HEK293 (cell line): ENCODE results near the gene TRPM5.

Source experiments
- CTCF ChIA-PET: fragments of 350-600 bp; formaldehyde crosslinking; extraction: SDS; loops from one replicate; lab custom pipeline; 2021; ENCODE audit warnings: antibody characterized with exemption; lab: Yijun Ruan, JAX
- POLR2A ChIA-PET: fragments of 300-600 bp; formaldehyde crosslinking; extraction: SDS; loops from one replicate; lab custom pipeline; 2020; ENCODE audit warnings: antibody characterized with exemption, inconsistent platforms; lab: Yijun Ruan, JAX
- H3K27ac ChIP-seq: fragments of 200-500 bp; sonication (Bioruptor generic); 2 replicates; pipeline ENCODE4 v1.5.1; 2014; ENCODE audit warnings: low read depth, low read length, control low read depth, inconsistent platforms; ENCODE audit errors: extremely low read depth
- H3K36me3 ChIP-seq, 2 experiments: fragments of 200-500 bp in 1 of 2; sonication (Bioruptor generic) in 1 of 2; 1 replicate in 1 of 2; 2 replicates in 1 of 2; pipeline ENCODE4 v1.5.1; 2014 to 2017; ENCODE audit warnings: inconsistent platforms in 2 of 2, low read length in 2 of 2; ENCODE audit not compliant: control insufficient read depth in 2 of 2, insufficient read depth in 1 of 2
- H3K4me1 ChIP-seq: fragments of 200-500 bp; sonication (Bioruptor generic); 2 replicates; pipeline ENCODE4 v1.5.1; 2014; ENCODE audit warnings: mild to moderate bottlenecking, low read length, inconsistent platforms; ENCODE audit not compliant: control insufficient read depth, insufficient read depth
- H3K4me3 ChIP-seq: 2 replicates; pipeline ENCODE4 v1.5.1; 2011; ENCODE audit warnings: low read depth, mild to moderate bottlenecking, control low read depth, low read length, moderate library complexity
- H3K9me3 ChIP-seq: fragments of 200-500 bp; sonication (Bioruptor generic); 2 replicates; pipeline ENCODE4 v1.5.1; 2014; ENCODE audit warnings: low read depth, low read length, inconsistent platforms; ENCODE audit not compliant: control insufficient read depth, insufficient read depth
- GLIS2 ChIP-seq: fragments of 450-650 bp; formaldehyde crosslinking; IDR thresholded peaks from 2 replicates; pipeline ENCODE4 v1.5.1; 2016; ENCODE audit warnings: missing biosample characterization, missing genetic modification characterization
- HOXD13 ChIP-seq: sonication (generic); formaldehyde crosslinking; IDR thresholded peaks from 2 replicates; pipeline ENCODE4 v1.8.0; 2022; ENCODE audit warnings: missing genetic modification reagents, borderline replicate concordance
- MZF1 ChIP-seq: fragments of 450-650 bp; formaldehyde crosslinking; IDR thresholded peaks from 2 replicates; pipeline ENCODE4 v1.5.1; 2017; ENCODE audit warnings: missing biosample characterization, missing genetic modification characterization, borderline replicate concordance
- OSR2 ChIP-seq: fragments of 450-650 bp; formaldehyde crosslinking; IDR thresholded peaks from 2 replicates; pipeline ENCODE4 v1.5.1; 2016; ENCODE audit warnings: missing biosample characterization, missing genetic modification characterization
- PBX3 ChIP-seq: sonication (generic); formaldehyde crosslinking; IDR thresholded peaks from 2 replicates; pipeline ENCODE4 v1.8.1; 2022; ENCODE audit warnings: mild to moderate bottlenecking, moderate library complexity, missing genetic modification reagents
- PRDM2 ChIP-seq: fragments of 450-650 bp; formaldehyde crosslinking; IDR thresholded peaks from 2 replicates; pipeline ENCODE4 v1.5.1; 2016; ENCODE audit warnings: missing biosample characterization, missing genetic modification characterization, borderline replicate concordance
- ZNF10 ChIP-seq: fragments of 450-650 bp; formaldehyde crosslinking; IDR thresholded peaks from 2 replicates; pipeline ENCODE4 v1.5.1; 2017; ENCODE audit warnings: missing biosample characterization, missing genetic modification characterization
- ZNF114 ChIP-seq: fragments of 450-650 bp; formaldehyde crosslinking; IDR thresholded peaks from 2 replicates; pipeline ENCODE4 v1.5.0; 2017; ENCODE audit warnings: missing biosample characterization, missing genetic modification characterization
- ZNF133 ChIP-seq: fragments of 450-650 bp; formaldehyde crosslinking; IDR thresholded peaks from 2 replicates; pipeline ENCODE4 v1.5.1; 2016; ENCODE audit warnings: missing biosample characterization, missing genetic modification characterization
- ZNF23 ChIP-seq: fragments of 450-650 bp; formaldehyde crosslinking; IDR thresholded peaks from 2 replicates; pipeline ENCODE4 v1.5.1; 2016; ENCODE audit warnings: missing biosample characterization, missing genetic modification characterization, borderline replicate concordance
- ZNF366 ChIP-seq: fragments of 450-650 bp; formaldehyde crosslinking; conservative IDR thresholded peaks from 2 replicates; pipeline ENCODE4 v1.5.1; 2016; ENCODE audit warnings: missing biosample characterization, missing genetic modification characterization
- ZNF600 ChIP-seq: fragments of 450-650 bp; formaldehyde crosslinking; IDR thresholded peaks from 2 replicates; pipeline ENCODE4 v1.5.1; 2016; ENCODE audit warnings: missing biosample characterization, missing genetic modification characterization
- ZNF830 ChIP-seq: fragments of 450-650 bp; IDR thresholded peaks from 2 replicates; pipeline ENCODE4 v1.5.0; 2018; ENCODE audit warnings: missing biosample characterization, missing genetic modification characterization, low read depth, mild to moderate bottlenecking, moderate library complexity
- ZSCAN30 ChIP-seq: fragments of 450-650 bp; IDR thresholded peaks from 2 replicates; pipeline ENCODE4 v1.5.1; 2018; ENCODE audit warnings: missing biosample characterization, mild to moderate bottlenecking, missing genetic modification characterization, moderate library complexity

Gene TRPM5

GRCh38 chr11:2459796-2460531 is 15.7 kb upstream of the TRPM5 start (continued):
- no peak for TF ChIP-seq ZNF114
- TF ChIP-seq ZNF23 (tag by site-specific recombination), result no peak
- TF ChIP-seq ZNF830 (tag by site-specific recombination), result no peak
- no peak for TF ChIP-seq PRDM2 (tag by site-specific recombination)

- H3K36me3 ChIP-seq, result no peaks in the 10 kb centered on the region
- TF ChIP-seq MZF1 (no peak), GLIS2 (tag by site-specific recombination) (no peak), ZNF133 (no peak), OSR2 (tag by site-specific recombination) (no peak), ZNF10 (no peak), PBX3 (CRISPR knock-in tag) (no peak), ZNF600 (tag by site-specific recombination) (no peak), HOXD13 (CRISPR knock-in tag) (no peak)
- H3K9me3 ChIP-seq, result no peaks in the 10 kb centered on the region
- ChIA-PET POLR2A (no interaction called here), CTCF (no interaction called here)
- H3K4me1 ChIP-seq, result no peaks in the 10 kb centered on the region
- no peak overlapping the region for H3K27ac ChIP-seq
- H3K4me3 ChIP-seq, result no peak overlapping the region
These were observed 14.9 kb upstream of the TRPM5 start for GRCh38 chr11:2459016-2459725.

- Histone ChIP-seq H3K9me3 (no peaks in the 10 kb centered on the region), H3K27ac (no peak overlapping the region), H3K36me3 (no peaks in the 10 kb centered on the region)
- ChIA-PET CTCF (interaction anchor here (0.7 to 1.1 kb wide), 2 partner anchors 73 to 153 kb away, joined by 3 to 5 read pairs; no protein-coding TSS in a partner anchor), POLR2A (no interaction called here)
- TF ChIP-seq ZNF366 (tag by site-specific recombination), result peak; percentile 21; the same call in 1 of the 2 replicates
- TF ChIP-seq ZSCAN30, result no peak
- TF ChIP-seq, all 188 proteins: peak for 1
- H3K4me1 ChIP-seq, result no peaks in the 10 kb centered on the region
- H3K4me3 ChIP-seq, result no peak overlapping the region
These were observed 14.0 kb upstream of the TRPM5 start for GRCh38 chr11:2458321-2458720.
